SH-SY5Y (cell line): ENCODE results near the gene TMEM52B.

Experiments
- GATA2 ChIP-seq: IDR thresholded peaks from 2 replicates; pipeline ENCODE4 v1.6.1; 2011; ENCODE audit warnings: mild to moderate bottlenecking, low read depth, low read length
- GATA3 ChIP-seq: IDR thresholded peaks from 2 replicates; pipeline ENCODE4 v1.6.1; 2011; ENCODE audit warnings: low read depth, mild to moderate bottlenecking, low read length, moderate library complexity

The TMEM52B gene

DNA sequence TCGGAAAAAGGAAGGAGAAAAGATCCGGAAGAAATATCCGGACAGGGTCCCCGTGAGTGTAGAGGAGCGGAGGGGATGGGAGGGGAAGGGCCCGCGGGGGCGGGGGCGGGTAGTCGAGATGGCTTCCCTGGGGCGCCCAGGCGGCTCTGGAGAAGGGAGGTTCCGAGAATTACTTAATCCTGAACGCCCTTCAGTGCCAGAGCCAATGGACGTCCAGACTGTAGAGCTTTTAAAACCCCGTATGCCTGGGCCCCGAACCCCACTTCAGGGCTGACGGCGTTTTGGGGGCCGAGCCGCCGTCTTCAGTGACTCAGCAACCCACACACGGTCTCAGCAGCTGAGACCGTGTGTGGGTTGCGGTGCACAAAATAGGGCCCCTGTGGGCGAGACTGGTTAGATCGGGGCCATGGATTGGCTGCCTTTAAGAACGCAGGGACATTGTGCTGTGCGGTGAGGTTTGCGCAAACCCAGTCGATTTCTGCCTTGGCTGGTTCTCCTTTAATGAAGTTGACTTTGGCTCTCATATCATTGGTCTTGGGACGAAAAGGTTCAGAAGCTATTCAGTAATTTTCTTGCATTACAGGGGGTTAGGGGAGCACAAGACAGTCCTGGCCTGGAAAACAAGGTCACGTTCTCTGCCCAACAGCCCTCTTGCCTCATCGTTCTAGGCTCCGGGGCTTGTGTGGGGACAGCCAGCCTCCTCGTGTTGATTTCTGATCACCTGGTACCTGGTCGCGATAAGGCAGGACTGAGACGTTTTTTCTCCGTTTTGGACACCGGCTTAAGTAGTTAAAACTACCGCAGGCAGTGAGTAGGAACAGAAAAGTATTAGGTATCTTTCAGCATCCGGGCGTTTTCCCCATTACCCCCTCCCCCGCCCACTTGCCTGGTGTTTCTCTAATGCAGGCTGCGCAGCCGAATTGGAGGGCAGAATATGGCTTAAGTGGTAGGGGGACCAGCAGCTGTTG is 34.6 kb downstream of the TMEM52B start:
- TF ChIP-seq GATA3 = no peak
- TF ChIP-seq GATA2 = no peak

DNA sequence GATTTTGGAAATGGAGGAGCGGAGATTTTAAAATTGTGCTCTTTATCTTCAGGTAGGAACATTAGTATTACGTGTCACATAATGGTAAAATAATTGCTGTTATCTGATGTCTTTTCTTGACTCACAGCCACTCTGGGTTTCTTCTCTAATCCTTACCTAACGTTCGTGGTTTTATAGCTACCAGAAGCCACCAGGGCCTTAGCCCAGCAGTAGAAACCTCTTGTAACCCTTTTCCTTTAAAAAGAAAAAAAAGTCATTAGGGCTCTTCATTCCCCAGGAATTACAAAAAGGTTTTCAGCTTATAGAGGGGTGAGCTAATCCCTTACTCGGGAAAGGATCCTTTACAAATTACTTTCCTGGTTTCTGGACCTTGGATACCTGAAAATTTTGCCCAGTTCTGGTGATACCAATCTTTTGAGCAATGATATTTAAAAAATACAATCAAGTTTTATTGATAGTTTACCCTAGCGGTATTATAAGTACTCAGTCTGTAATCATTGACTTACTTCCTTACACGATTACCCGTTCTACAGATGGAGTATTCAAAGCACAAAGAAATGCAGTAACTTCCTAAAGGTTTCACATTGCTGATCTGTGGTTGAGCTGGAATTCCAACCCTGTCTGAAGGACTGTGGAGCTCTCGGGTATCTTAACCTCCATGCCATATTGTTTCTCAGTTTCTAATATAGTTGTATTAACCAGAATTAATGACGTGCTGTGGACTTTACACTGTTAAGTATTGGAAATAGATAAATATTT is 35.5 kb downstream of the TMEM52B start:
- no peak for TF ChIP-seq GATA2
- TF ChIP-seq GATA3 = no peak

DNA sequence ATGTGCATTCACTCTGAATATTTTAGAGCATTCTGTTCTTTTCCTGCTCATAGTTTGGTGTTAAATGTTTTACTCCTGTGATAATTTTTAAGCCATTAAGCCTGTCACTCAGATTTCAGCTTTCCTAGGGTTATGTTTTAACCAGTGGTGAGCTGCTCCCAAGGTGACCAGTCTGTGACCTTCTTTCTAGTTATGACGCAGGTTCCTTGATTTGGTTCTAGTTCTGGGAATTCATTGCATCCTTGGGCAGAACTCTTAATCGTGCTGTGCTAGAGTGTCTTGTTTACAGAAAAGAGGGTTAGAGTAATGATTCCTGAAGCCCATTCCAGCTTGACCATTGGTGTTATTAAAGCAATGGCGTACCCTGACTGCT is 36.0 kb downstream of the TMEM52B start:
- TF ChIP-seq GATA2 (no peak), GATA3 (no peak)

DNA sequence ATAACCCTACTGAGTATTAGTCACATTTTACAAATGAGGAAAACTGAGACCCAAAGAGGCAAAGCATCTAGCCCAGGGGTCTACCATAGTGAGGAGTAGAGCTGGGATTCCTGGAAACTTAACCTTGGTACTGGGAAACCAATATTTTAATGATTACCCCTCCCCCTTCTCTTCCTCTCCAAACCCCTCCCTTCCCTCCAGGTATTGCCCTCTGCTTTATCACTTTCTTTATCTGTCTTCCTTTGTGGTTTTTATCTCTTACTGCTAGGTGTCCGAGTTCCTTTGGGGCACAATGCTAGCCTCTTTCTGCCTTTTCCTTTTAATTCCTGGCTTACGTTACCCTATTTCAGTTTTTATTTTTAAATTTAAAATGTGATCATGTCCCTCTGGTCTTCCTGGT is 36.6 kb downstream of the TMEM52B start:
- no peak for TF ChIP-seq GATA2
- TF ChIP-seq GATA3 = no peak

DNA sequence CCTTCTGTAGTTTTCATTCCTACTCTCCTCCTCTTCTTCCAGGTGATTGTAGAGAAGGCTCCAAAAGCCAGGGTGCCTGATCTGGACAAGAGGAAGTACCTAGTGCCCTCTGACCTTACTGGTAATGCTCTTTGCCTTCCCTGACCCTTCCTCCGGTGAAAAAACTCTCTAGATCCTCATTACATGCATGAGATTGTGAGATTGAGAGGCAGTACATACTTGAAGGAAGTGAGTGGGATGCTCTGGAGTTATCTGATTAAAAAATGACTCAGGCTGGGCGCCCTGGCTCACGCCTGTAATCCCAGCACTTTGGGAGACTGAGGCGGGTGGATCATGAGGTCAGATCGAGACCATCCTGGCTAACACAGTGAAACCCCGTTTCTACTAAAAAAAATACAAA is 39.2 kb downstream of the TMEM52B start:
- no peak for TF ChIP-seq GATA3
- TF ChIP-seq GATA2 = no peak

DNA sequence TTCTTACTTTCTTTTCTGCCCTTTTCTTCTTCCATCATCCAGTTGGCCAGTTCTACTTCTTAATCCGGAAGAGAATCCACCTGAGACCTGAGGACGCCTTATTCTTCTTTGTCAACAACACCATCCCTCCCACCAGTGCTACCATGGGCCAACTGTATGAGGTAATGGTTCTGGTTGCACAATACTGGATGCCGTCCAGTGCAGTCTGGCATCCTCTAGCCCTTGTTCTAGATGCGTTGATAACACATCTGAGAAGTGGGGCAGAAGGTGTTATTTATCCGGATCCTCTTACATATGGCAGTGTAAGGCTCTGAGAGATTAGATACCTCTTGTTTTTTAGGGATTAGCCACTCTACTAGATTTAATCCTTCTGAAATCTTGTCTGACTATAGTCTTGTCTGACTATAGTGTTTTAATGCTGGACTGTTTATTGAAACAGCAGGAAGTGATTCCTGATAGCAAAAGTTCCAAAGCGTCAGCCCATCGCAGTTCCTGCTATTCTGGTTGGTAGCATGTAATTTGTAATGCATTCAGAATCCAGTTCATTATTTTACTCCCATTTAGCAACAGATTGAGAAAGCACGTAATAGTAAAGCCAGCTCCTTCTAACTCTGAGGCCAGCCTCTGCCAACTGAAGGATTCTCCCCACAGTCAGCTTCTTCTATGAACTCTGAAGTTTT is 41.7 kb downstream of the TMEM52B start:
- TF ChIP-seq GATA3 (no peak), GATA2 (no peak)

DNA sequence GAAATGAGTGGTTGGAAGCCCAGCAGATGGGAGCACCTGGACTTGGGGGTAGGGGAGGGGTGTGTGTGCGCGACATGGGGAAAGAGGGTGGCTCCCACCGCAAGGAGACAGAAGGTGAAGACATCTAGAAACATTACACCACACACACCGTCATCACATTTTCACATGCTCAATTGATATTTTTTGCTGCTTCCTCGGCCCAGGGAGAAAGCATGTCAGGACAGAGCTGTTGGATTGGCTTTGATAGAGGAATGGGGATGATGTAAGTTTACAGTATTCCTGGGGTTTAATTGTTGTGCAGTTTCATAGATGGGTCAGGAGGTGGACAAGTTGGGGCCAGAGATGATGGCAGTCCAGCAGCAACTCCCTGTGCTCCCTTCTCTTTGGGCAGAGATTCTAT is 43.0 kb downstream of the TMEM52B start:
- no peak for TF ChIP-seq GATA2
- TF ChIP-seq GATA3 = no peak

DNA sequence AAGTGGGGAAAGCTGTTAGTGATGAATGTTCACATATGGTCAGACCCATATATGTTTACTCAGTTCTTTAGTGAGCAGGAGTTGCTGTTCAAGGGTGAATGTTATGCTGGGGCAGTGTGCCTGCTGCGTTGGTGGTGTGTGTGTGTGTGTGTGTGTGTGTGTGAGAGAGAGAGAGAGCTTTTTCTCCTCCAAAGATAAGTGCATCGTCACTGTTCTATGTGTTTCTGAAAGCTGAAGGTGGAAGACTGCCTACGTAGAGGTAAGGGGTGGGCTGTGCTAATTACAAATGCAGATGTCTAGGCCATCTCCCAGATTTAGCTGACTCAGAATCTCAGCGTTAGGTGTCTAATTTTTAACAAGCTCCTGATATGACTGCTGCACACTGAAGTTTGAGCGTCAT is 44.4 kb downstream of the TMEM52B start:
- TF ChIP-seq GATA3 = no peak
- no peak for TF ChIP-seq GATA2

DNA sequence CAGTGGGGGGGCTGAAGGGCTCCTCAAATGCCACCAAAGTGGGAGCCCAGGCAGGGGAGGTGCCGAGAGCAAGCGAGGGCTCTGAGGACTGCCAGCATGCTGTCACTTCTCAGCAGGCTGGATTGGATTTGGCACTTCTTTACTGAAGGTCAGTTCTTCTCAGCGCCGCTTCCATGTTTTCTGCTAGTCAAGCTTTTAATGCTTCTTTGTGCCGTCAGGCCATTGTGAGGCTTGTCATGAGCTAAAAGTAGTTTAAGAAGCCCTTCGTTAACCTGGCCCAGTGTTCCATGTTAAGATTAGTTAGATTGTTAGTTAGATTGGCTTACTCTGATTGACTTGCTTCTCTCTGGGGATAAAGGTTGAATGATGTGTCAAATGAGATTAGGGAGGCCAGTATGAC is 47.3 kb downstream of the TMEM52B start:
- no peak for TF ChIP-seq GATA3

DNA sequence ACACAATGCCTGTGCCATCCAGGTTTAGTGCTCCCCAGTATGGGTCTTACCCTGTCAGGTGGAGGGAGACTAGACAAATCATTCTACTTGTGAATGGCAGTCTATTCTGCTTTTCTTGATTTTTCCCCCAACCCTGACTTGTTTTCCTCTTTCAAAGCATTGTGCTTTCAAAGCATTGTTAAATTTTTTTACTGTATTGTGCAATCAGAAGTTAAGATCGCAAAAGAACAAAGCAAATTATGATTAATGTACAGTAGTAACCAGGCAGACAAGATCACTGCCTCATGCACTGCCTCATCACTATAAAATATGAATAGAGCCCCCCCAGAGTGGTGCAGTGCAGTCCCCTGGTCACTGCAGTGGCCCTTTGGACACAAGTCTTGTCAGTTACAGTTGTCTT is 47.9 kb downstream of the TMEM52B start:
- no peak for TF ChIP-seq GATA3
- TF ChIP-seq GATA2 = no peak

DNA sequence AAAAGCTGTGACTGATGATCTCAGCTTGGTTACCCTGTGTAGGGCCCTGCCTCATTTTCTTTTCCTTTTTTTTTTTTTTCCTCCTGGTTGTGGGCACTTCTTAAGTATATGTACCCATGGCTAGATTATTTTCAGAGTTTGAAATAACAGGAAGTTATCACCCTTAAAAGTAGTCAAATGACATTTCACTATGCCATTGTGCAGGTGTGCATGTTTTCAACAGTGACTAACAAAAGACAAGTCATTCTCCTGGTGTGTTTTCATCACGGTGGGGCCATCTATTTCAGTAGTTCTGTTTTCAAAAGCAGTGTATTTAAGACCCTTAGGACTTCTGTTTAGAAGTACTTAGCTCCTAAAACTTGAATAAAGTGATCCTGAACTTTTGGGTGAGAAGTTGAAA is 48.8 kb downstream of the TMEM52B start:
- TF ChIP-seq GATA2 (no peak), GATA3 (no peak)

DNA sequence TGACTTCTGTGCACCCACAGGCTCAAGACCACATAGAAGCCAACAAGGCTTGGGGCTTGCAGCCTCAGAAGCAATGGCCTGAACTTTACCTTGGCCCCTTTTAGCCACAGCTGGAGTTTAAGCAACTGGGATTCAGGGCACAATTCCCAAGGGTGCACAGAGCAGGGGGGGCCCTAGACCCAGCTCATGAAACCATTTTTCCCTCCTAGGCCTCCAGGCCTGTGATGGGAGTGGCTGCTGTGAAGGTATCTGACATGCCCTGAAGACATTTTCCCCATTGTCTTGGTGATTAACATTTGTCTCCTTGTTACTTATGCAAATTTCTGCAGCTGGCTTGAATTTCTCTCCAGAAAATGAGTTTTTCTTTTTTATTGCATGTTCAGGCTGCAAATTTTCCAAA is 55.7 kb downstream of the TMEM52B start:
- no peak for TF ChIP-seq GATA2
- no peak for TF ChIP-seq GATA3

DNA sequence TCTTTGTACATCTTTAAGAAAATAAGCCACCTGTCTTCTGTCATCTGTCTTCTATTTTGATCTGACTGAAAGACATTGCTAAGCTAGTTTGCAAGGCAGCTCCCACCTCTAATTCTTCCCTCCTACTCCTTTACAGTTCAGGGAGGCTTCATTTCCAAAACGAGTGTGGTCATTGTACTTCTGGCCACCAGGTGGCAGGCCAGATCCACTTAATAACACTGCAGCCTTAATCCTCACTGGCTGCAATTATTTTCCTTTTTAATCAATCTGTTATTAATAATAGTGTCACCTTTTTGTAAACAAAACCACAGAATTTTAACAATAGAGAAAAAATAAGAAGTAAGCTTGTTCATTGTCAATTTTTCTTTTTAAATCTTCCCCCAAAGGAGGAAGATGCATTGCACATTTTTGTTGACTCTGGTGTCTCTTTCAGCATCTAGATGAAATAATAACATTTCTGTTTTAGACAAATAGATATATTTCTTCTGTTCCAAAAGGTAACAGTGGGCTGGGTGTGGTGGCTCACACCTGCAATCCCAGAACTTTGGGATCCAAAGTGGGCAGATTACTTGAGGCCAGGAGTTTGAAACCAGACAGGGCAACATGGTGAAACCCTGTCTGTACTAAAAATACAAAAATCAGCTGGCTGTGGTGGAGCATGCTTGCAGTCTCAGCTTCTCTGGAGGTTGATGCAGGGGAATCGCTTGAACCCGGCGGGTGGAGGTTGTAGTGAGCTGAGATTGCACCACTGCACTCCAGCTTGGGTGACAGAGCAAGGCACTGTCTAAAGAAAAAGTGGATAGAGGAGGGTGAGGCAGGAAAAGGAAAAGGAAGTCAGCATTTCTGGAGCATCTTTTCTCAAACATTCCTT is 57.2 kb downstream of the TMEM52B start:
- TF ChIP-seq GATA2 (no peak), GATA3 (no peak)

DNA sequence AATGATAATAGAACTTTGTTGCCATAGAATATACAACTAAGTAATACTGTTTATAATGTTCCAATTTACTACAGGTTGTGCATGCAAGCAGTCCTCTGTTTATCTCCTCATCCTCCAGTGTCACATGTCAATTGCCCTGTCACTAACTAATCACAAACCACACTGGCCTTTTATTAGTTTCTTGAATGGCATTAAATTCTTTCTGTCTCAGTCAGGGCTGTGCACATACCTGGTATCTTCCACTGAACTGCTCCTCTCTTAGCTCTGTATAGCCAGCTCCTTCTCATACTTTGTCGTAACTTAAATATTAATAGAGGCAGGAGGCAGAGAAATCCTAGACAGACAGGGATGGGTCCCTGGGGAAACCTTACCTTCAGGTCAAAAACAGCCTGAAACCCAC is 57.9 kb downstream of the TMEM52B start:
- TF ChIP-seq GATA2 (no peak), GATA3 (no peak)
